Measurements from ENCODE around the gene HSPB8. TPM values are rescaled to one million over a fixed set of nuclear protein-coding genes. Genes with fewer than 3 reads are reported as not detected.

The HSPB8 gene
- polyA plus RNA-seq, 1 donor from 2014 or later, result not detected

DNA sequence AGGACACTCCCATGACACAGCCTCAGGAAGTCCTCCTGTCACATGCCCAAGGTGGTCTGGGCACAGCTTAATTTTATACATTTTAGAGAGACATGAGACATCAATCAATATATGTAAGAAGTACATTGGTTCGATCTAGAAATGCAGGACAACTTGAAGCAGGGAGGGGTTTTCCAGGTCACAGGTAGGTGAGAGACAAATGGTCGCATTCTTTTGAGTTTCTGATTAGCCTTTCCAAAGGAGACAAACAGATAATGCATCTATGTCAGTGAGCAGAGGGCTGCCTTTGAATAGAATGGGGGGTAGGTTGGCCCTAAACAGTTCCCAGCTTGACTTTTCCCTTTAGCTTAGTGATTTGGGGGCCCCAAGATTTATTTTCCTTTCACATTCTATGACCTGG, 2.5 kb downstream of the HSPB8 start:
- Histone ChIP-seq H3K4me3 (ENCODE audit: low read length) (no peak overlapping the region), H3K27ac (ENCODE audit: low read length) (no peak overlapping the region), H4K20me1 (ENCODE audit: insufficient read depth) (no peaks in the 10 kb centered on the region), H3F3A (ENCODE audit: insufficient read depth, low read length, poor library complexity, severe bottlenecking) (no peaks in the 10 kb centered on the region), H3K9ac (ENCODE audit: low read length) (no peak overlapping the region), H2AFZ (ENCODE audit: low read depth, low read length) (no peak overlapping the region), H3K36me3 (ENCODE audit: insufficient read depth, low read length) (no peaks in the 10 kb centered on the region), H3K79me2 (replicated peaks; ENCODE audit: insufficient read depth, low read length) (no peaks in the 10 kb centered on the region), H3K9me3 (ENCODE audit: low read length) (no peaks in the 10 kb centered on the region), H3K27me3 (ENCODE audit: insufficient read depth, low read depth, low read length) (no peaks in the 10 kb centered on the region), H3K9me2 (ENCODE audit: insufficient read depth, low read length) (no peaks in the 10 kb centered on the region), H3K4me2 (ENCODE audit: low read length) (no peak overlapping the region)
- TF ChIP-seq MXI1 (conservative IDR thresholded peaks at IDR 0.05; ENCODE audit: poor library complexity, severe bottlenecking) (no peak), POLR2AphosphoS5 (IDR thresholded peaks at IDR 0.05) (no peak), TAF1 (IDR thresholded peaks at IDR 0.05; ENCODE audit: low read depth) (no peak)
- TF ChIP-seq, protein P1, sequence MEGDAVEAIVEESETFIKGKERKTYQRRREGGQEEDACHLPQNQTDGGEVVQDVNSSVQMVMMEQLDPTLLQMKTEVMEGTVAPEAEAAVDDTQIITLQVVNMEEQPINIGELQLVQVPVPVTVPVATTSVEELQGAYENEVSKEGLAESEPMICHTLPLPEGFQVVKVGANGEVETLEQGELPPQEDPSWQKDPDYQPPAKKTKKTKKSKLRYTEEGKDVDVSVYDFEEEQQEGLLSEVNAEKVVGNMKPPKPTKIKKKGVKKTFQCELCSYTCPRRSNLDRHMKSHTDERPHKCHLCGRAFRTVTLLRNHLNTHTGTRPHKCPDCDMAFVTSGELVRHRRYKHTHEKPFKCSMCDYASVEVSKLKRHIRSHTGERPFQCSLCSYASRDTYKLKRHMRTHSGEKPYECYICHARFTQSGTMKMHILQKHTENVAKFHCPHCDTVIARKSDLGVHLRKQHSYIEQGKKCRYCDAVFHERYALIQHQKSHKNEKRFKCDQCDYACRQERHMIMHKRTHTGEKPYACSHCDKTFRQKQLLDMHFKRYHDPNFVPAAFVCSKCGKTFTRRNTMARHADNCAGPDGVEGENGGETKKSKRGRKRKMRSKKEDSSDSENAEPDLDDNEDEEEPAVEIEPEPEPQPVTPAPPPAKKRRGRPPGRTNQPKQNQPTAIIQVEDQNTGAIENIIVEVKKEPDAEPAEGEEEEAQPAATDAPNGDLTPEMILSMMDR (IDR thresholded peaks at IDR 0.05; ENCODE audit: poor library complexity, severe bottlenecking), result no peak

GRCh38 chr12:119181944-119182343, 3.2 kb downstream of the HSPB8 start:
- TF ChIP-seq, protein P2, sequence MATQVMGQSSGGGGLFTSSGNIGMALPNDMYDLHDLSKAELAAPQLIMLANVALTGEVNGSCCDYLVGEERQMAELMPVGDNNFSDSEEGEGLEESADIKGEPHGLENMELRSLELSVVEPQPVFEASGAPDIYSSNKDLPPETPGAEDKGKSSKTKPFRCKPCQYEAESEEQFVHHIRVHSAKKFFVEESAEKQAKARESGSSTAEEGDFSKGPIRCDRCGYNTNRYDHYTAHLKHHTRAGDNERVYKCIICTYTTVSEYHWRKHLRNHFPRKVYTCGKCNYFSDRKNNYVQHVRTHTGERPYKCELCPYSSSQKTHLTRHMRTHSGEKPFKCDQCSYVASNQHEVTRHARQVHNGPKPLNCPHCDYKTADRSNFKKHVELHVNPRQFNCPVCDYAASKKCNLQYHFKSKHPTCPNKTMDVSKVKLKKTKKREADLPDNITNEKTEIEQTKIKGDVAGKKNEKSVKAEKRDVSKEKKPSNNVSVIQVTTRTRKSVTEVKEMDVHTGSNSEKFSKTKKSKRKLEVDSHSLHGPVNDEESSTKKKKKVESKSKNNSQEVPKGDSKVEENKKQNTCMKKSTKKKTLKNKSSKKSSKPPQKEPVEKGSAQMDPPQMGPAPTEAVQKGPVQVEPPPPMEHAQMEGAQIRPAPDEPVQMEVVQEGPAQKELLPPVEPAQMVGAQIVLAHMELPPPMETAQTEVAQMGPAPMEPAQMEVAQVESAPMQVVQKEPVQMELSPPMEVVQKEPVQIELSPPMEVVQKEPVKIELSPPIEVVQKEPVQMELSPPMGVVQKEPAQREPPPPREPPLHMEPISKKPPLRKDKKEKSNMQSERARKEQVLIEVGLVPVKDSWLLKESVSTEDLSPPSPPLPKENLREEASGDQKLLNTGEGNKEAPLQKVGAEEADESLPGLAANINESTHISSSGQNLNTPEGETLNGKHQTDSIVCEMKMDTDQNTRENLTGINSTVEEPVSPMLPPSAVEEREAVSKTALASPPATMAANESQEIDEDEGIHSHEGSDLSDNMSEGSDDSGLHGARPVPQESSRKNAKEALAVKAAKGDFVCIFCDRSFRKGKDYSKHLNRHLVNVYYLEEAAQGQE (IDR thresholded peaks at IDR 0.05; ENCODE audit: borderline replicate concordance), result no peak
- TF ChIP-seq EP300 (conservative IDR thresholded peaks at IDR 0.05; ENCODE audit: poor library complexity, severe bottlenecking), result no peak
- no peak for TF ChIP-seq TAF1 (IDR thresholded peaks at IDR 0.05; ENCODE audit: low read depth)
- no peak for TF ChIP-seq MXI1 (conservative IDR thresholded peaks at IDR 0.05; ENCODE audit: poor library complexity, severe bottlenecking)
- TF ChIP-seq RAD21 (conservative IDR thresholded peaks at IDR 0.05), result no peak
- no peak for TF ChIP-seq EZH2 (IDR thresholded peaks at IDR 0.05; ENCODE audit: borderline replicate concordance, insufficient read depth, low read length, poor library complexity, severe bottlenecking)
- TF ChIP-seq SMC3 (conservative IDR thresholded peaks at IDR 0.05; ENCODE audit: poor library complexity), result no peak
- TF ChIP-seq, protein P1 (IDR thresholded peaks at IDR 0.05; ENCODE audit: poor library complexity, severe bottlenecking), result no peak
- no peak for TF ChIP-seq POLR2AphosphoS5 (IDR thresholded peaks at IDR 0.05)
- Histone ChIP-seq H3K27ac (ENCODE audit: low read length) (no peak overlapping the region), H4K20me1 (ENCODE audit: insufficient read depth) (no peaks in the 10 kb centered on the region), H3F3A (ENCODE audit: insufficient read depth, low read length, poor library complexity, severe bottlenecking) (no peaks in the 10 kb centered on the region), H3K36me3 (ENCODE audit: insufficient read depth, low read length) (no peaks in the 10 kb centered on the region), H3K9me3 (ENCODE audit: low read length) (no peaks in the 10 kb centered on the region), H3K4me2 (ENCODE audit: low read length) (no peak overlapping the region), H3K4me3 (ENCODE audit: low read length) (no peak overlapping the region), H3K27me3 (ENCODE audit: insufficient read depth, low read depth, low read length) (no peaks in the 10 kb centered on the region), H2AFZ (ENCODE audit: low read depth, low read length) (no peak overlapping the region), H3K79me2 (replicated peaks; ENCODE audit: insufficient read depth, low read length) (no peaks in the 10 kb centered on the region), H3K9ac (ENCODE audit: low read length) (no peak overlapping the region), H3K9me2 (ENCODE audit: insufficient read depth, low read length) (no peaks in the 10 kb centered on the region)
